ENCODE results near the gene BLOC1S4.
A peak's percentile ranks its signal among the peaks of the same experiment; 100 is the strongest.
"Not testable (repeated sequence)": the region's sequence is repeated elsewhere in the genome, so short reads cannot be mapped to it uniquely, and the experiment has no call there.

BLOC1S4 gene

GRCh38 chr4:6716958-6717655 lies 1.1 kb downstream of the BLOC1S4 start:
- no peak for DNase-seq (ENCODE audit: low read depth in 2 of 3, low spot score in 2 of 3)

GRCh38 chr4:6718932-6719610 lies 3.1 kb downstream of the BLOC1S4 start:
- no peak for DNase-seq (ENCODE audit: low read depth in 2 of 3, low spot score in 2 of 3)

- no peak for DNase-seq (ENCODE audit: low read depth in 2 of 3, low spot score in 2 of 3)
These were observed 3.7 kb downstream of the BLOC1S4 start for GRCh38 chr4:6719611-6720179.

GRCh38 chr4:6720202-6720699 lies 4.3 kb downstream of the BLOC1S4 start:
- DNase-seq (ENCODE audit: low read depth in 2 of 3, low spot score in 2 of 3), result peak; percentile 49 to 93 (median 91)

GRCh38 chr4:6721121-6721520 lies 5.1 kb downstream of the BLOC1S4 start:
- no peak for DNase-seq (ENCODE audit: low read depth in 2 of 3, low spot score in 2 of 3)

GRCh38 chr4:6722891-6723290 lies 6.9 kb downstream of the BLOC1S4 start:
- DNase-seq (ENCODE audit: low read depth in 2 of 3, low spot score in 2 of 3), result no peak

GRCh38 chr4:6723851-6724250 lies 7.9 kb downstream of the BLOC1S4 start:
- DNase-seq (ENCODE audit: low read depth in 2 of 3, low spot score in 2 of 3), result no peak

GRCh38 chr4:6724421-6725111 lies 8.6 kb downstream of the BLOC1S4 start:
- no peak for DNase-seq (ENCODE audit: low read depth in 2 of 3, low spot score in 2 of 3)

GRCh38 chr4:6725427-6725961 lies 9.5 kb downstream of the BLOC1S4 start:
- not testable (repeated sequence) for DNase-seq (ENCODE audit: low read depth in 2 of 3, low spot score in 2 of 3)

- DNase-seq (ENCODE audit: low read depth in 2 of 3, low spot score in 2 of 3), result no peak
These were observed 11.3 kb downstream of the BLOC1S4 start for GRCh38 chr4:6727081-6727942.

- DNase-seq (ENCODE audit: low read depth in 2 of 3, low spot score in 2 of 3), result no peak
These were observed 11.9 kb downstream of the BLOC1S4 start for GRCh38 chr4:6727943-6728250.

GRCh38 chr4:6728320-6729029 lies 12.5 kb downstream of the BLOC1S4 start:
- DNase-seq (ENCODE audit: low read depth in 2 of 3, low spot score in 2 of 3), result no peak

GRCh38 chr4:6730603-6731317 lies 14.8 kb downstream of the BLOC1S4 start:
- DNase-seq (ENCODE audit: low read depth in 2 of 3, low spot score in 2 of 3), result no peak

- no peak for DNase-seq (ENCODE audit: low read depth in 2 of 3, low spot score in 2 of 3)
These were observed 15.3 kb downstream of the BLOC1S4 start for GRCh38 chr4:6731318-6731675.

- no peak for DNase-seq (ENCODE audit: low read depth in 2 of 3, low spot score in 2 of 3)
These were observed 15.8 kb downstream of the BLOC1S4 start for GRCh38 chr4:6731780-6732179.

- no peak for DNase-seq (ENCODE audit: low read depth in 2 of 3, low spot score in 2 of 3)
These were observed 16.7 kb downstream of the BLOC1S4 start for GRCh38 chr4:6732441-6733357.

- no peak for DNase-seq (ENCODE audit: low read depth in 2 of 3, low spot score in 2 of 3)
These were observed 17.6 kb downstream of the BLOC1S4 start for GRCh38 chr4:6733358-6734164.

All from activated CD8-positive, alpha-beta memory T cell treated with anti-CD3 and anti-CD28 coated beads for 48 hours (primary cell).